Measurements from ENCODE around the gene DCTN3.

Gene DCTN3

GRCh38 chr9:34575862-34576596 lies 44.3 kb downstream of the DCTN3 start:
- Histone ChIP-seq H3K27me3 (ENCODE audit: insufficient read depth, poor library complexity, severe bottlenecking) (peaks cover 45% of the 10 kb centered on the region), H3K27ac (replicated peaks) (no peak overlapping the region), H3K4me3 (replicated peaks; ENCODE audit: insufficient read depth, low read length) (no peak overlapping the region)
- no peak for DNase-seq (ENCODE audit: low read depth in 1 of 2, low spot score in 1 of 2)
- TF ChIP-seq POLR2AphosphoS5 (IDR thresholded peaks at IDR 0.05; ENCODE audit: low read depth): no peak
- TF ChIP-seq SPI1 (IDR thresholded peaks at IDR 0.05; ENCODE audit: borderline replicate concordance, low read depth): no peak
- no peak for TF ChIP-seq REST (IDR thresholded peaks at IDR 0.05; ENCODE audit: insufficient replicate concordance, low read depth)

DNA sequence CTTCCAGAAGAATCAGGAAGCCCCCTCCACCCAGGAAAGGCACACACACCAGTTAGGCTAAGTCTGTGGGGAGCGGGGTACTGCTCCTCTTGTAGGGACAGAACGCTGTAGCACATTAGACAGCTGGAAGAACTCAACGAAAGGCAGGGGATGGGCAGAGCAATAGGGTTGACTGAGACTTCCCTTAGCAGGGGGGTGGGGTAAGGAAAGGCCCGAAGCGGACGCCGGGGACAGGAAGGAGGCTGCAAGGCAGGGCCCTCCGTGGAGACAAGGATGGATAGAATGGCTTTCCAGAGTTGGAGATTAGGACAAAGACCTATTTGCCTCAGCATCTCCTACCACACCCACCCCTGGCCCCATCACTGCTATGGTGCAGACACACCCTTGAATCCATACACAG lies 45.1 kb downstream of the DCTN3 start:
- Histone ChIP-seq H3K4me3 (replicated peaks; ENCODE audit: insufficient read depth, low read length) (no peak overlapping the region), H3K27me3 (ENCODE audit: insufficient read depth, poor library complexity, severe bottlenecking) (peaks cover 43% of the 10 kb centered on the region), H3K27ac (replicated peaks) (no peak overlapping the region)
- DNase-seq (ENCODE audit: low read depth in 1 of 2, low spot score in 1 of 2): no peak
- TF ChIP-seq, protein P1, sequence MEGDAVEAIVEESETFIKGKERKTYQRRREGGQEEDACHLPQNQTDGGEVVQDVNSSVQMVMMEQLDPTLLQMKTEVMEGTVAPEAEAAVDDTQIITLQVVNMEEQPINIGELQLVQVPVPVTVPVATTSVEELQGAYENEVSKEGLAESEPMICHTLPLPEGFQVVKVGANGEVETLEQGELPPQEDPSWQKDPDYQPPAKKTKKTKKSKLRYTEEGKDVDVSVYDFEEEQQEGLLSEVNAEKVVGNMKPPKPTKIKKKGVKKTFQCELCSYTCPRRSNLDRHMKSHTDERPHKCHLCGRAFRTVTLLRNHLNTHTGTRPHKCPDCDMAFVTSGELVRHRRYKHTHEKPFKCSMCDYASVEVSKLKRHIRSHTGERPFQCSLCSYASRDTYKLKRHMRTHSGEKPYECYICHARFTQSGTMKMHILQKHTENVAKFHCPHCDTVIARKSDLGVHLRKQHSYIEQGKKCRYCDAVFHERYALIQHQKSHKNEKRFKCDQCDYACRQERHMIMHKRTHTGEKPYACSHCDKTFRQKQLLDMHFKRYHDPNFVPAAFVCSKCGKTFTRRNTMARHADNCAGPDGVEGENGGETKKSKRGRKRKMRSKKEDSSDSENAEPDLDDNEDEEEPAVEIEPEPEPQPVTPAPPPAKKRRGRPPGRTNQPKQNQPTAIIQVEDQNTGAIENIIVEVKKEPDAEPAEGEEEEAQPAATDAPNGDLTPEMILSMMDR (IDR thresholded peaks at IDR 0.05; ENCODE audit: insufficient read depth, low read length): no peak
- no peak for TF ChIP-seq GABPA (IDR thresholded peaks at IDR 0.05; ENCODE audit: low read depth)
- no peak for TF ChIP-seq SPI1 (IDR thresholded peaks at IDR 0.05; ENCODE audit: borderline replicate concordance, low read depth)
- TF ChIP-seq POLR2AphosphoS5 (IDR thresholded peaks at IDR 0.05; ENCODE audit: low read depth): no peak

DNA sequence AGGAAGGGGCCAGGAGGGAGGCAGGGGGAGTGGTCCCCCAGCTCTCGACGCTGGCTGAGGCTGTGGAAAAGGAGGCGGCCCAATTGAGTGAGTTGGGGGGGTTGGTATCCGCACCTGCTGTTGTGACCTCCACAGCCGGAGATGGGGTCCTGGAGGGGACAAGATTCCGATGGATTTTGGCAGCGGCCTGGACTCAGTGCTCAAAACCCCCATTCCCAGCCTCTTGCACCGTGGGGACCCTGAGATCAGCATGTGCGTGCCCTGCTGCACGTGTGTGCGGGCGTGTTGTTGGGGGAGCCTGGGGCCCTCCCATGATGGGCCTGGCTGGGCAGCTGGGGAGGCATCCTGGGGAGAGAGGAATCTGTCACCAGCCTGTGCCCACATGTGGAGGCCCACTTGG lies 45.7 kb downstream of the DCTN3 start:
- no peak overlapping the region for H3K27ac ChIP-seq (replicated peaks)
- no peak for DNase-seq (ENCODE audit: low read depth in 1 of 2, low spot score in 1 of 2)
- TF ChIP-seq GABPA (IDR thresholded peaks at IDR 0.05; ENCODE audit: low read depth) (no peak), SPI1 (IDR thresholded peaks at IDR 0.05; ENCODE audit: borderline replicate concordance, low read depth) (no peak), POLR2AphosphoS5 (IDR thresholded peaks at IDR 0.05; ENCODE audit: low read depth) (no peak), REST (IDR thresholded peaks at IDR 0.05; ENCODE audit: insufficient replicate concordance, low read depth) (no peak)
- TF ChIP-seq, protein P1 (IDR thresholded peaks at IDR 0.05; ENCODE audit: insufficient read depth, low read length): no peak
- peaks cover 37% of the 10 kb centered on the region for H3K27me3 ChIP-seq (ENCODE audit: insufficient read depth, poor library complexity, severe bottlenecking)
- H3K4me3 ChIP-seq (replicated peaks; ENCODE audit: insufficient read depth, low read length): no peak overlapping the region

DNA sequence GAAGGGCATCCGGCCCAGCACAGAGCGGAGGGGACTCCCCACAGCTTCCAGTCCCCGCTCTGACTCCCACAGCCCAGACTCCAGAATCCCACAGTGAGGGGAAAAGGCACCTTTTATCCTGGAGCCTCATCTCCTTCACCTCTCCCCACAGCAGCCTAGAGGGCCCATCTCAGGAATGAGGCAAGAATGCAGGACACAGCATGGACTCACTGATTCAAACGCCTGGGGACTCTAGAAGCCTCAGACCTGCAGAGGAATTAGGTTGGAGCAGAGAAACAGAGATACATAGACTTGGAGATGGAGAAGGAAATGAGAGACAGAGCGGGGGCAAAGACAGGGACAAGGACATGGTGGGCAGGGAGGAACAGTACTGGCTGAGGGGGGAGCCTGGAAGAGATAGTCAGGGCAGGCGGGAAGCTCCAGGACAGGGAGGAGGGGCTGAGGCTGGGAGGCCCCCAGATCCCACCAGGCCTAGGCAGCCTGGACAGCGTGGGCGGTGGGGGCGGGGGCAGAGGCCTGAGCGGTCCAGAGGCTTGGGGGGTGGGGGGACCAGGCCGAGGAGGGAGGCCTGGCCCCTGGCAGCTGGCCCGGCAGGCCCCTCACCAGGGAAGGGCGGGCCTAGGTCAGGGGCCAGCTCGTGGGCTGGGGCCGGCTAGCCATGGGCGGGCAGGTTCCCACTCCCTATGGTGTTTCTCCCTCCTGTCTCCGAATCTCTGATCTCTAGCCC lies 46.5 kb downstream of the DCTN3 start:
- H3K27ac ChIP-seq (replicated peaks): no peak overlapping the region
- no peak for DNase-seq (ENCODE audit: low read depth in 1 of 2, low spot score in 1 of 2)
- peaks cover 29% of the 10 kb centered on the region for H3K27me3 ChIP-seq (ENCODE audit: insufficient read depth, poor library complexity, severe bottlenecking)
- no peak overlapping the region for H3K4me3 ChIP-seq (replicated peaks; ENCODE audit: insufficient read depth, low read length)
- TF ChIP-seq SPI1 (IDR thresholded peaks at IDR 0.05; ENCODE audit: borderline replicate concordance, low read depth) (no peak), GABPA (IDR thresholded peaks at IDR 0.05; ENCODE audit: low read depth) (no peak), REST (IDR thresholded peaks at IDR 0.05; ENCODE audit: insufficient replicate concordance, low read depth) (no peak), POLR2AphosphoS5 (IDR thresholded peaks at IDR 0.05; ENCODE audit: low read depth) (no peak)
- TF ChIP-seq, protein P1 (IDR thresholded peaks at IDR 0.05; ENCODE audit: insufficient read depth, low read length): no peak

Data from HL-60 (cell line).